NT2/D1 (cell line): ENCODE measurements around the gene DUS2.

ENCODE experiments used
- DNase-seq: peaks from one replicate; pipeline ENCODE4 v3.0.0-alpha.2; 2011; ENCODE audit warnings: low read depth, low spot score
- H3K27me3 ChIP-seq: 2 replicates; pipeline ENCODE4 v1.6.0; 2011; ENCODE audit warnings: mild to moderate bottlenecking; ENCODE audit not compliant: insufficient read length, insufficient read depth
- H3K36me3 ChIP-seq: 2 replicates; pipeline ENCODE4 v1.6.1; 2011; ENCODE audit warnings: mild to moderate bottlenecking, low read length, mixed read lengths; ENCODE audit not compliant: insufficient read depth, insufficient read length
- H3K4me1 ChIP-seq: 2 replicates; pipeline ENCODE4 v1.5.1; 2011; ENCODE audit not compliant: insufficient read depth, insufficient read length
- H3K4me3 ChIP-seq: 2 replicates; pipeline ENCODE4 v1.5.1; 2011; ENCODE audit warnings: low read depth; ENCODE audit not compliant: insufficient read length
- H3K9ac ChIP-seq: 2 replicates; pipeline ENCODE4 v1.6.0; 2011; ENCODE audit warnings: low read depth; ENCODE audit not compliant: insufficient read length
- H3K9me3 ChIP-seq: 2 replicates; pipeline ENCODE4 v1.5.1; 2011; ENCODE audit warnings: mild to moderate bottlenecking, low read length; ENCODE audit not compliant: insufficient read depth
- SUZ12 ChIP-seq: IDR thresholded peaks from 2 replicates; pipeline ENCODE4 v1.6.1; 2011; ENCODE audit not compliant: insufficient read length, insufficient read depth; ENCODE audit errors: extremely low read depth
- YY1 ChIP-seq: IDR thresholded peaks from 2 replicates; pipeline ENCODE4 v1.6.1; 2011; ENCODE audit not compliant: insufficient read length, insufficient read depth
- ZNF274 ChIP-seq: IDR thresholded peaks from 2 replicates; pipeline ENCODE4 v1.6.1; 2011; ENCODE audit warnings: mild to moderate bottlenecking, low read depth, low read length

DUS2 gene

DNA sequence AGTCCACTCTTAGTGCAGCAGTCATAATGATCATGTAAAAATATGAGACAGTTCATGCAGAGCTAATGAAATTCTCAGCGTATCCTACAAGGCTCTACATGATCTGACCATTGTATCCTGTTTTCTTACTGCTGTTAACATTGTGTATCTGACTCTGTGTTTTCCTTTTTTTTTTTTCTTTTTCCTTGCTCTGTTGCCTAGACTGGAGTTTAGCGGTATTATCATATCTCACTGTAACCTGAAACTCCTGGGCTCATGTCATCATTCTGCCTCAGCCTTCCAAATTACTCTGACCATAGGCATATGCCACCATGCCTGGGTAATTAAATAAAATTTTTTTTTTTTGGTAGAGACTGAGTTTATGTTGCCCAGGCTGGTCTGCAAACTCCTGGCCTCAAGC is 12.1 kb downstream of the DUS2 start:
- no peak for TF ChIP-seq SUZ12
- Histone ChIP-seq H3K9me3 (no peaks in the 10 kb centered on the region), H3K4me3 (no peak overlapping the region), H3K9ac (no peak overlapping the region), H3K27me3 (no peaks in the 10 kb centered on the region), H3K4me1 (no peaks in the 10 kb centered on the region), H3K36me3 (peaks cover 34% of the 10 kb centered on the region)
- DNase-seq: no peak

DNA sequence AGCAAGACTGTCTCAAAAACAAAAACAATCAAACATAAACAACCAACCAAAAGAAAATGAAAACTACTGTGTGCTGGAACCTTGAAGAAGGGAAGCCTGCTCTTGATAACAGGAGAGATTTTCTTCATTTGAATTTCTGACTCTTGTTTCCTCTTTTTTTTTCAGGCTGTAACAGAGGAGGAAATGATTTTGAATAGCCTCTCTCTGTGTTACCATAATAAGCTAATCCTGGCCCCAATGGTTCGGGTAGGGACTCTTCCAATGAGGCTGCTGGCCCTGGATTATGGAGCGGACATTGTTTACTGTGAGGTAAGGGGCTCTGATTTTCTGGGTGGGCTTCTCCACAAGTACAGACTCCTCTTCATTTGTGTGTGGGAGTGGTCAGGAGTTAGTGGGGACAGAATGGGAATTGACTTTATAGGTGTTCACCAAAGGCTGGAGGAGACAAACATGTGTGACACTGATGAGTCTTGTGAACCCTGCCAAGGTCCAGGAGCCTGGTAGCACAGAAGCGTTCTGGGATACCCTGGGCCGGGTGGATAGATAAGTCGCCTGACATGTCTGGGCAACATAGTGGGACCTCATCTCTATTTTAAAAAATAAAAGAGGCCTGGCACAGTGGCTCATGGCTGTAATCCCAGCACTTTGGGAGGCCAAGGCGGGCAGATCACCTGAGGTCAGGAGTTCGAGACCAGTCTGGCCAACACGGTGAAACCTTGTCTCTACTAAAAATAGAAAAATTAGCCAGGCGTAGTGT is 14.9 kb downstream of the DUS2 start:
- no peak overlapping the region for H3K4me3 ChIP-seq
- no peak overlapping the region for H3K9ac ChIP-seq
- TF ChIP-seq YY1 (no peak), SUZ12 (no peak), ZNF274 (no peak)
- H3K36me3 ChIP-seq: peaks cover 36% of the 10 kb centered on the region
- no peaks in the 10 kb centered on the region for H3K9me3 ChIP-seq
- no peaks in the 10 kb centered on the region for H3K4me1 ChIP-seq
- no peaks in the 10 kb centered on the region for H3K27me3 ChIP-seq
- no peak for DNase-seq

DNA sequence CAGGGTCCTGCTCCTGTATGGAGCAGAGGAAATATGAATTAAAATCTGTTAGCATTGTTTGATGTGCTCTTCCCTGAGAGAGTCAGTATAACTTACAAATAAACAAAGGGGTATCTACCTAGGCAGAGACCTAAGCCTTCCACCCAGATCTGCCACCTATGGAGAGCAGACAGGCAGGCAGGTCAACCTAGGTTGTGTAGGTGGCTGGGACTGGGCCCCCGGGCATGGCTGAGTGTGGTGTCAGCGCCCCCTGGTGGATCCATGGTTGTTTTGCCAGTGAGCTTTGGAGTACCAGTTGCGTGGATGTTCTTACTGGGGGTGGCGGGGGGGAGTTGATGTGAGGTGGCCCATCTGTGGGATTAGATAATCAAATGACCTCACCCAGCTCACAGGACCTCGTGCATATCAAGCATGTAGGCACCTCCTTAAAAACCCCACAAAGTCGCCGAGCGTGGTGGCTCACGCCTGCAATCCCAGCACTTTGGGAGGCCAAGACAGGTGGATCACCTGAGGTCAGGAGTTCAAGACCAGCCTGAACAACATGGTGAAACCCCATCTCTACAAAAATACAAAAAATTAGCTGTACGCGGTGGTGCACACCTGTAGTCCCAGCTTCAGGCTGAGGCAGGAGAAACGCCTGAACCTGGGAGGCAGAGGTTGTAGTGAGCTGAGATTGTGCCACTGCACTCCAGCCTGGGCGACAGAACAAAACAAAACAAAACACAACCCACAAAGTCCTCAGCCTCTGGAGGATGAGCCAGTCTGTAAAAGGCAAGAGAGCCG is 17.6 kb downstream of the DUS2 start:
- no peaks in the 10 kb centered on the region for H3K27me3 ChIP-seq
- H3K36me3 ChIP-seq: peaks cover 32% of the 10 kb centered on the region
- no peaks in the 10 kb centered on the region for H3K9me3 ChIP-seq
- H3K4me3 ChIP-seq: no peak overlapping the region
- no peak for TF ChIP-seq YY1
- no peak for TF ChIP-seq SUZ12
- TF ChIP-seq ZNF274: no peak
- no peaks in the 10 kb centered on the region for H3K4me1 ChIP-seq
- H3K9ac ChIP-seq: no peak overlapping the region
- DNase-seq: peak; percentile 63

DNA sequence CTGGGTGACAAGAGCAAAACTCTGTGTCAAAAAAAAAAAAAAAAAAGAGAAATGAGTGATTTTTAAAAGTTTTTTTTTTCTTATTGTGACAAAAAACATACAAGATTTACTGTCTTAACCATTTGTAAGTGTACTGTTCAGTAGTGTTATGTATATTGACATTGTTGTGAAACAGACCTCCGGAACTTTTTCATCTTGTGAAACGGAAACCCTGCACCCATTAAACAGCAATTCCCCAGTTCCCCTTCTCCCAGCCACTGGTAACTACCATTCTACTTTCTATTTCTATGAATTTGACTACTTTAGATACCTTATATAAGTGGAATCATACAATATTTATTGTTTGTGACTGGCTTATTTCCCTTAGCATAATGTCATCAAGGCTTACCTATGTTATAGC is 18.7 kb downstream of the DUS2 start:
- peaks cover 32% of the 10 kb centered on the region for H3K36me3 ChIP-seq
- H3K9ac ChIP-seq: no peak overlapping the region
- no peaks in the 10 kb centered on the region for H3K27me3 ChIP-seq
- TF ChIP-seq YY1 (no peak), ZNF274 (no peak), SUZ12 (no peak)
- H3K4me3 ChIP-seq: no peak overlapping the region
- no peak for DNase-seq
- no peaks in the 10 kb centered on the region for H3K4me1 ChIP-seq
- no peaks in the 10 kb centered on the region for H3K9me3 ChIP-seq

DNA sequence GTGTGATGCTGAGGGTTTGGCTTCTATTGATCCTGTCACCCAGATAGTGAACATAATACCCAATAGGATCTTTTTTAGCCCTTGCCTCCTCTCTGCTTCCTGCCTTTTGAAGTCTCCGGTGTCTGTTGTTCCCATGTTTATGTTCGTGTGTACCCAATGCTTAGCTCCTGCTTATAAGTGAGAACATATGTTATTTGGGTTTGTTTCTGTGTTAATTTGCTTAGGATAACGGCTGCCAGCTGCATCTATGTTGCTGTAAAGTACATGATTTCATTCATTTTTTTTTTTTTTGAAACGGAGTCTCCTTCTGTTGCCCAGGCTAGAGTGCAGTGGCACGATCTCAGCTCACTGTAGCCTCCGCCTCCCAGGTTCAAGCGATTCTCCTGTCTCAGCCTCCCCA is 23.0 kb downstream of the DUS2 start:
- Histone ChIP-seq H3K36me3 (peaks cover 49% of the 10 kb centered on the region), H3K4me1 (no peaks in the 10 kb centered on the region), H3K9ac (no peak overlapping the region), H3K9me3 (no peaks in the 10 kb centered on the region), H3K27me3 (no peaks in the 10 kb centered on the region), H3K4me3 (no peak overlapping the region)
- TF ChIP-seq SUZ12 (no peak), ZNF274 (no peak), YY1 (no peak)
- DNase-seq: no peak

DNA sequence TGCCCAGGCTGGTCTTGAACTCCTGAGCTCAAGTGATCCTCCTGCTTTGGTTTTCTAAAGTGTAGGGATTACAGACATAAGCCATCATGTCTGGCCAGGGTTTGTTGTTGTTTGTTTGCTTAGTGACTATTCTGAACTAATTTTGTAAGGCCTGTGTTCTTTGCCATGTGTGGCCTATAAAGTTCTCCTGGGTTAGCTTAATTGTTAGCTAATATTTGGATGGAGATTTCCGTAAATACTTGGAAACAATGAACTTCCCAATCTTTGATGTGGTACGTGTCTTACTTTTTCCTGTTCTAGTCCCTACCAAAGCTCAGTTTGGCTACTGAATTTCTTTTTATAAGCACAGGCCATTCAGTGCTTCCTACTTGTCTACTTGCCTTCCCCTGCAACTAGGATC is 24.9 kb downstream of the DUS2 start:
- no peaks in the 10 kb centered on the region for H3K27me3 ChIP-seq
- H3K36me3 ChIP-seq: peaks cover 44% of the 10 kb centered on the region
- no peak for DNase-seq
- no peak overlapping the region for H3K9ac ChIP-seq
- no peak overlapping the region for H3K4me3 ChIP-seq
- H3K9me3 ChIP-seq: no peaks in the 10 kb centered on the region
- TF ChIP-seq YY1 (no peak), SUZ12 (no peak), ZNF274 (no peak)
- no peaks in the 10 kb centered on the region for H3K4me1 ChIP-seq

DNA sequence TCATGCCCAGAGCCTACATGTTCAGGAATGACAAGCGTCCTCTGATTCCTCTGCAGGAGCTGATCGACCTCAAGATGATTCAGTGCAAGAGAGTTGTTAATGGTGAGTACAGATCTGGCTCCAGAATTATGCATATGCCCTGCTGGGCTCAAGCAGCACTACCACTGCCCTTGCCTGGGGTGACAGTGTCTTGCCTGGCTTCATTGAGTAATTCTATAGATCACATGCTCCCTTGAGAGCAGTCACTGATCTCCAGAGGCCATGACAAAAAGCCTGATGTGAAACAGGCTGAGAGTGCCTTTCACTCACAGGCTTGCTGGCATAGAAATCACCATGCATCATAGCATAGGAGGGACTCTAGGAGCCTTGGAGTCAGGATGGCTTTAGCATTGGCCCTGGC is 26.4 kb downstream of the DUS2 start:
- Histone ChIP-seq H3K9me3 (no peaks in the 10 kb centered on the region), H3K27me3 (no peaks in the 10 kb centered on the region), H3K4me1 (no peaks in the 10 kb centered on the region), H3K36me3 (peaks cover 47% of the 10 kb centered on the region), H3K9ac (no peak overlapping the region), H3K4me3 (no peak overlapping the region)
- no peak for TF ChIP-seq ZNF274
- no peak for TF ChIP-seq SUZ12
- TF ChIP-seq YY1: no peak
- no peak for DNase-seq
